HG03108 (cell line): ENCODE data around the gene BAIAP2.
"Not testable (repeated sequence)": the region's sequence is repeated elsewhere in the genome, so short reads cannot be mapped to it uniquely, and the experiment has no call there.

ENCODE experiments used
- ATAC-seq: cut with Tn5 transposase; IDR thresholded peaks from one replicate; pipeline ENCODE4 v1.9.1; 2021; ENCODE audit warnings: moderate library complexity; ENCODE audit not compliant: unreplicated experiment

Gene BAIAP2

DNA sequence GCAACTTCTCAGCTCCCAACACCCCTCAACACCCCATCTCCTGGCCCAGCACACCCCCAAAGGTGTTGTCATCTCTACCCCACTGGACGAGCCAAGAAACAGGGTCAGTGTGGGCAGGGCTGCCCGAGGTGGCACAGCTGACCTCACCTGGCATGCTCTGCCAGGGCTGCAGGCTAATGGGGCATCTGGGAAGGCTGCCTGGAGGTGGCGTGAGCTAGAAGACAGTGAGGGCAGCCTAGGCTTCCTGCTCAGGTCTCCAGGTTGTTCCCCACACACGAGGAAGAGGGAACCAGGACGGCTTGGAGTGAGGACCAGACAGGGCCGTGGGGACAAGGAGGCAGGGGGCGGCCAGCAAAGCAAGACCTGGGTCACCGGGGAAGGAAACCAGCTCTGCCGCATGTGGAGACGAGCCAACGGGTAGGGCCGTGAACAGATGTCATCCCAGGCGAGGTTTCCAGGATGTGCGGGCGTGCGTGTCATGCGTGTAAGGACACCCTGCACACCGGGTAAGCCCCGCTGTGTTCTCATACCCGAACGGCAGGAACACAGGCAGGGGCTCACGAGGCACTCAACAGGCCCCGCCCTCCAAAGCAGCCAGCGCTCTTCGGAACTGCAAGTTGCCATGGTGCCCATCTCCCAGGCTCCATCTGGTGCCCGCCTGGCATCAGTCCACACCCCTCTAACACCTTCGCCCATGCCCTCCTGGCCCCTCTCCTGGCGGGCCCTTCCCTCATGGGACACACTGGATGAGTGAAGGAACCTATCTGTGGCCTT, 100.7 kb downstream of the BAIAP2 start:
- no peak for ATAC-seq

DNA sequence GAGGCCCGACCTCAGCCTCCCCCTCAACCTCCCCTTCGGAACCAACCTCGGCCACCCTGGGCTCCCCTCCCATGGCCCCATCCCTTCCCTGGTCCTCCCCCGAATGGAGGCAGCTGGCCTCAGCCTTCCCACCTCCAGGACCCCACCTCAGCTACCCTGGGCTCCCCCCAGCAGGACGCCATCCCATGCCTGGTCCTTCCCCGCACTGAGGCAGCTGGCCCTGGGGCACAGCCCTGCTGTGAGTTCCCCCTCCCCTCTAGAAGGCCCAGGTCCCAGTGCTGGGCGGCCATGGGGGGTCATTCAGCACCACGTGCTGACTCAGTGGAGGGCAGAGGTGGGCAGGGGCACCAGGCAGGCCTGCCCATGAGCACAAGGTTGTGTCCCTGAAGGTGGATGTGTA, 101.4 kb downstream of the BAIAP2 start:
- no peak for ATAC-seq

DNA sequence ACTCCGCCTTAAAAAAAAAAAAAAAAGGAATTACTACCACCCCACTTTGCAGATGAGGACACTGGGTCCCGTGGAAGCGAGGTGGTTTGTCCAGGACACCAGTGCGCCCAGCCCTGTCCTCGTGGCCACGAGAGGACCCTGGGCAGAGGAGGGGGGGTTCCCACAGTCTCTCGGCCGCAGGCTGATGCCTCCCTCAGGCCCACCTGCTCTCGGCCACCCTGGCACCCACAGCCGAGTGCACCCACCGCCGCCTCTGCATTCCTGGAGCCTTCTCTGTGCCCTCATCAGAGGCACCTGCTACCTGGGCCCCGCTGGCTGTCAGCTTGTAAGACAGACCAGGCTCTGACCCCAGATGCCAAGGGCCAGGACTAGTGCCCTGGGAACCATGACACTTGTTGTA, 102.3 kb downstream of the BAIAP2 start:
- no peak for ATAC-seq

DNA sequence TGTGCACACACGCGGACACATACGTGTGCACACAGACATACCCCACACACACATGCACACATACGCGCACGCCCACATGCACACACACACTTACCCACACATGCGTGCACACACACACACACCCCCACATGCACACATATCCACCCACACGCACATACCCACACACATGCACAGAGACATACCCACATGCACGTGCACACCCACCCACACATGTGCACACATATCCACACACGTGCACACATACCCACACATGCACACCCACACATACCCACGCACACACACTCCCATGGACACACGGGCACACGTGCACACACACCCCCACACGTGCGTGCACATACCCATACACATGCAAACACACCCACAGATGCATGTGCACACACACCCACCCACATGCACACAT, 103.1 kb downstream of the BAIAP2 start:
- no peak for ATAC-seq

DNA sequence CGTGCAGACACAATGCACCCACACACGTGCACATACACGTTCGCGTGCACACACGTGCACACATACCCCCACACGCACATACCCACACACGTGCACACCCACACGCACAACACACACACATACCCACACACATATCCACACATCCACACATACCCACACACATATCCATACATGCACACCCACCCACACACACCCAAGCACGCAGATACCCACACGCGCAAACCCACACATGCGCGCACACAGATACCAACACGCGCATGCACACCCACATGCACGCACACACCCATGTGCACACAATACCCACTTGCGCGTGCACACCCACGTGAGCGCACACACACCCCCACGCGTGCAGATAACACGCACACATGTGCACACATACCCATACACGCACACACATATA, 103.5 kb downstream of the BAIAP2 start:
- ATAC-seq = no peak

DNA sequence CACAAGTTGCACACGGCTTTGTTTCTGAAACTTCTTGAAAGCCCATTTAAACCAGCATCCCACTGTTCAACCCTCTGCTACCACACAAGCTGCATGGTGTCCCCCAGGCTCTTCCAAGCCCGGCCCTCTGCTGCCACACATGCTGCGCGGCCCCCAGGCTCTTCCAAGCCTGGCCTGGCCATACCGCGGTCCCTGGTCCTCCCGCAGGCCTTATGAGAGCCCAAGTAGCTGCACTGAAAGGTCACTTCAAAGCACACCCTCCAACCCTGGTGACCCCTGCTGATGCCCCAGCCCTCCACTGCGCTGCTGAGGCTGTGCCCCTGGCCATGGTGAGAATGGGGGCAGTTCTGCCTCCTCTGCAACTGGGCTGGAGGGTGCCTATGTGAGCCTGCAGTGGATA, 104.5 kb downstream of the BAIAP2 start:
- ATAC-seq = no peak

DNA sequence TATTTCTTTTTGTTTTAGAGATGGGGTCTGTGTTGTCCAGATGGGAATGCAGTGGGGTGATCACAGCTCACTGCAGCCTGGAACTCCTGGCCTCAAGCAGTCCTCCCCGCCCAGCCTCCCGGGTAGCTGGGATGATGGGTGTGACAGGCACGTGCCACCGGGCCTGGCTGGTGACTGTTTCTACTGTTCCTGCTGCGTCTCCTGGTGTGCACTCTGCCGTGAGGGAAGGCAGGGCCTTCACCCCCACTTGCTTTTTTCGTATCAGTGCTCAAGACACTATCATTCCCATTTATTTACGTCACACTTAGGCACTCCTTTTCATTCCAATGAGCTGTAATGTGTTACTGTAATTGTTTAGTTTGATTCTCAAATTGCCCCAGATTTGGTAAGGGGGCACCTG, 105.1 kb downstream of the BAIAP2 start:
- ATAC-seq = no peak

DNA sequence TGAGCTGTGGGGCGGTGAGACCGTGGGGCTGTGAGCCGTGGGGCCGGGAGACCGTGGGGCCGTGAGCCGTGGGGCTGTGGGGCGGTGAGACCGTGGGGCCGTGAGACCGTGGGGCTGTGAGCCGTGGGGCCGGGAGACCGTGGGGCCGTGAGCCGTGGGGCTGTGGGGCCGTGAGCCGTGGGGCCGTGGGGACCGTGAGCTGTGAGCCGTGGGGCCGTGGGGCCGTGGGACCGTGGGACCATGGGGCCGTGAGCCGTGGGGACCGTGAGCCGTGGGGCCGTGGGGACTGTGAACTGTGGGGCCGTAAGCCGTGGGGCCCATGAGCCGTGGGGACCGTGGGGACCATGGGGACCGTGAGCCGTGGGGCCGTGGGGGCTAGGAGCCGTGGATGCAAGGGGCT, 105.7 kb downstream of the BAIAP2 start:
- ATAC-seq = no peak

DNA sequence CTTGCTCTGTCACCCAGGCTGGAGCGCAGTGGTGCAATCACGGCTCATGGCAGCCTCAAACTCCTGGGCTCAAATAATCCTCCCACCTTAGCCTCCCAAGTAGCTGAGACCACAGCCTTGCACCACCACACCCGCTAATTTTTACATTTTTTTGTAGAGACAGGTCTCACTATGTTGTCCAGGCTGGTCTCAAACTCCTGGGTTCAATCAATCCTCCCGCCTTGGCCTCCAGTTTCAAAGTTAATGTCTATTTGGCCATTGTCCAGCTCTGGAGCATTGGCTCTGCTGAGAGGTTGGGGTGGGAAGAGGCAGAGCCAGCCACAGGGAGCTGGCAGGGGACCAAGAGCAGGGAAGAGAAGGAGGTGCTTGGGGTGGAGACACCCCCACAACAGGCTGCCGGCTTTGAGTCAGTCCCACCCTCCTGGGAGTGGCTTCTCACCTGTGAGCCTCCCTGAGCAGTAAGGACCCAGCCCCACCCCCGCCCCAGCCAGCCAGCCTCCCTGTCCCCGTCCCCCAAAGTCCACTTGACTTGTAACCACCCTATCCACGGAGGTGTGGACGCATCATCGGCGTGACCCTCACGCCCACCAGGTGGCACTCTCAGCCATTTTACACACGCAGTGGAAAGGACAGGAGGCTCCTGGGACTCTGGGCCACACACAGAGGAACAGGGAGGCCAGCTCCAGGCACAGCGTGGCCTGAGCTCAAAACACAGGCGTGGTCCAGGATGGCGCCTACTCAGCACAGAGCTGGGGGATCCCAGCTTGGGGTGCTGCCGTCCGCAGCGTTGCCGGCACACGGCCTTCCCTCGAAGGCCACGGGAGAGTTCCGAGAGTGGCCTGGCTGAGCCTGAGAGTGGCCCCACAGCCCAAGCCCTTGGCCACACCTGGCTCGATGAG, 107.6 kb downstream of the BAIAP2 start:
- no peak for ATAC-seq

DNA sequence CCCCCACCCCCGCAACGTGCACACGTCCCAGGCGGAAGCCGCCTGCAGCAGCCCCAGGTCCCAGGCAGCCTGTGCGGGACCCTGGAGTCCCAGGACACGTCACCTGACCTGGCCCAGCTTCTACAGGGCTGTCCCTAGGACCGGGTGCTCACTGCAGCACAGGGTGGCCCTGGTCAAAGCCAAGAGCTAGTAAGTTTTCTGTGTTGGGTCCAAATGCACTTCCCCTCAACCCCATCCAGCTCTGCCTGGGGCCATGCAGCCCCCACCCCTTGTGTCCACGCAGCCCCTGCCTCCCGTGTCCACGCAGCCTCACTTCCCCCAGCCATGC, 108.2 kb downstream of the BAIAP2 start:
- no peak for ATAC-seq

DNA sequence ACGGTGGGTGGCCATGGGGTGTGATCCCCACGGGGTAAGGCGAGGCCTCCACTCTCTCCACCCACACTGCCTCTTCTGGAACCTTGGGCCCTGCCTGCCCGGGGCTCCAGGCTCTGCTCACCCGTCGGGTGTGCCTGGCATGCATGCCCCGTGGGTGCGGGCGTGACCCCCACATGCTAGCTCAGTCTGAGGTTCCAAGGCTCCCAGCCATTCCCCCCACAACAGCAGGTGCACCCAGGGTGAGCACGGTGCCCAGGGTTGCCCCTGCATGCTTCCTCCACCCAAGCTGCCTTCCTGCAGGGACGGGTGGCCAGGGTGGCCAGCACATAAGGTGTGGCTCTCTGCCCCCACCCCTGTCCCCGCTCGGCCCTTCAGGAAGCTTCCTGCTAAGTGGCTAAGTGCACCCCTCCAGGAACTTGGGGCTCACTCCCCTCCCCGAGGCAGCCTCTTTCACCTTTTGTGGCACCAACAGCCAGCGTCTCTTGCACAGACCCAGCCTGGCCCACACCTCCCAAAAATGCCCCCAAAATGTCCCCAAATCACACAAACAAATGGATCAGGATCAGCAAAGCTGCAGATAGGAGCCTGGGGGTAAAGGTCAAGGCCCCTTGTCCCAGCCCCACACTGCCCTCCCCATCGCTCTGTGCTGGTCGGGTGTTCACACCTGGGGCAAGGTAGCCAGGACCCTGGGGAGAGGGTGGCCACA, 108.9 kb downstream of the BAIAP2 start:
- ATAC-seq = no peak

DNA sequence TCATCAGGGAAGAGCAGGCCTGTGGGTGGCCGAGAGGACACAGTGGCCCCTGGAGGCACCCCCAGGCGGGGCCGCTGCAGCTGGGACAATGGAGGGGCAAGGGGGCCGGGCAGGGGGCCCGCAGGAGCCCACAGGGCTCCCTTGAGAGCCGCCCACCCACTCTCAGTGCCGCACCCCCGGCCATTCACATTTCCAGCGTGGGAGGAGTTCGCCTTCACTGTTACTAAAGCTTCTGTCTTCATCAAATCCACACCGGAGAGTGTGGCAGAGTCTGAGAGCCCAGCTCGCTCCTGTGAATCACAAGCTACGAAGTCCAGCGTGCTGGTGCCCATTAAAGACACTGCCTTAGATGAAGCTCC, 109.5 kb downstream of the BAIAP2 start:
- ATAC-seq = no peak

DNA sequence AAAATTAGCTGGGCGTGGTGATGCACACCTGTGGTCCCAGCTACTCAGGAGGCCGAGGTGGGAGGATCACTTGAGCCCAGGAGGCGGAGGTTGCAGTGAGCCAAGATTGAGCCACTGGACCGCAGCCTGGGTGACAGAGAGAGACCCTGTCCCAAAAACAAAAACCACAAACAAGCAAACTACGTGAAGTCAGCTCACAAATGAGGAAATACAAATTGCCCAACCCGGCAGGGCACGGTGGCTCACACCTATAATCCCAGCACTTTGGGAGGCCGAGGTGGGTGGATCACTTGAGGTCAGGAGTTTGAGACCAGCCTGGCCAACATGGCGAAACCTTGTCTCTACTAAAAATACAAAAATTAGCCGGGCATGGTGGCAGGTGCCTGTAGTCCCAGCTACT, 111.3 kb downstream of the BAIAP2 start:
- not testable (repeated sequence) for ATAC-seq

DNA sequence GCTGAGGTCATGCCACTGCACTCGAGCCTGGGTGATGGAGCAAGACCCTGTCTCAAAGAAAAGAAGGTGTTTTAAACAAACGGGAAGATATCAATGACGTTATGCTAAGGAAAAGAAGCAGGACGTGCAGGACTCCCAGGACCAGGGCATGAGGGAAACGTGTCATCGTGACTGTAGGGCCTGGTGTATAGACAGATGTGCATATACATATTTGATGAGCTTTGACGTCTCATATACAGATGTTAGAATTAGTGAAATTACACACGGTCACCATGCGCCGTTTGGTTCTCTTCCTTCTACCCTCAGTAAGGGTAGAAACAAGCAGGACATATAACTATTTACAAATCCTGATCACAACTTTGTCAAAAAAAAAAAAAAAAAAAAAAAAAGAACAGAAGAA, 112.8 kb downstream of the BAIAP2 start:
- no peak for ATAC-seq

DNA sequence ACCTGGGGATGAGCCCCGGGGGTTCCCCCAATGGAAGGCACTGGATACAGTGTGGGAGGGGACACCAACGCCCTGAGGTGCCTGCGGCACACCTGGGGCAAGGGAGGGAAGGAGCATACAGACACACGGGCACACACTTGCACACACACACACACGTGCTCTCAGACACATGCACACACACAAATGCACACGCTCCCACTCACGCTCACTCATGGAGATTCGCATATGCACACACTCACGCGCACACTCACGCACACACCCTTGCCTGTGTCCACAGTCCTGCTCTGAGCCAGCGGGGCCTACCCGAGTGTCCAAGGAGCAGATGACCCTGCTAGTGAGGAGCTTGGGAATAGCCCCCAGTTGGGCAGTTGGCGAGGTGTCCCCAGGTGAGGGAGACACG, 113.6 kb downstream of the BAIAP2 start:
- no peak for ATAC-seq

DNA sequence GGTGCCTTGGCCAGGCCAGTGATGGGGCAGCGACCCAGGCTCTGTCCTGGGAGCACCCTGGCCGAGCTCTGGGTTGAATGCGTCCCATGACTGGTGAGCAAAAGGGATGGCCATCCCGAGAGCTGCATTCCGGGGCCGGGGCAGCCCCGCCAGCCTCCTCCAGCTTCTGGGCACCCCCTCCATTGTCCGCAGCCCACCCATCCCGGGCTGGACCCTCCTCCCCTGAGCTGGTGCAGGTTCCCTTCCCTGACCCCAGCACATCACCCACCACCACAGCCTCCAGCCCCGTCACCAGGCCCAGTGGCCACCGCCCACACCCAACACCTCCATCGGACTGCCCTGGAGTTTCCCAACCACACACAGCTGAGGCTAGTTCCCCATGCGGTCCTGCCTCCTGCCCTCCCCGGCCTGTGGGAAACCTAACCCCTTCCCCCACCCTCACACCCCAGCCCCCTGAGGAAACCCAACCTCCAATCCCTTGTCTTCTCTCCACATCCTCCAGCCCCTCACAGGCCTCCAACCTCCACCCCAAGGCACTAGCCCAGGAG, 114.1 kb downstream of the BAIAP2 start:
- no peak for ATAC-seq

DNA sequence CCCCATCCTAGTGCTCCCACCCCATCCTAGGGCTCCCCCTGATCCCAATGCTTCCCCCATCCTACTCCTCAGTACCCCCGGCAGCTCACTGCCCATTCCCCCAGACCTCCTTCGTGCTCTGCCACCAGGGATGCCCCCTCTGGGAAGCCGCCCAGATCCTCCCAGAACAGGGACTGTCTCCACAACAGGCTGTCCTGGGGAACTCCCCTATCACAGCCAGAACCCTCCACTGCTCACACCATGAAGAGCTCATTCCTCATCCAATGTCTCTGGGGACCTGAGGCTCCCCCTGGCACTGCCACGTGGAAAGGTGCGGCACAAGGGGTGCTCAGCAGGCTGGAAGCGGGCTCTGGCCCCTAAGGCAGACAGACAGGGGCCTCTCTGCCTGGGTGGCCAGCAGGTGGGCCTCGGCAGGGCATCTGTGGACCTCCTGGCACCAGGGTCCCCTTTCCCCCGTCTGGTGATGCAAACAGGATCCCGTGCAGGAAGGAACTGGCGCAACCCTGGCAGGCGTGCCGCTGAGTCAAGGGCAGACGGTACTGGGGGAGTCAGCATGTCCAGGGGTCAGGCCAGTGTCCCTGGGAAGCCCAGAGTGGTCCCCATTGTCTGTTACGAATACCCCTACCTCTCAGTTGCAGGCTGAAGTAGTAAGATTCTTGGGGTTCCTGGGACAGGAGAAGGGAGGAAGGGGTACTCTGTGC, 115.6 kb downstream of the BAIAP2 start:
- ATAC-seq = no peak

DNA sequence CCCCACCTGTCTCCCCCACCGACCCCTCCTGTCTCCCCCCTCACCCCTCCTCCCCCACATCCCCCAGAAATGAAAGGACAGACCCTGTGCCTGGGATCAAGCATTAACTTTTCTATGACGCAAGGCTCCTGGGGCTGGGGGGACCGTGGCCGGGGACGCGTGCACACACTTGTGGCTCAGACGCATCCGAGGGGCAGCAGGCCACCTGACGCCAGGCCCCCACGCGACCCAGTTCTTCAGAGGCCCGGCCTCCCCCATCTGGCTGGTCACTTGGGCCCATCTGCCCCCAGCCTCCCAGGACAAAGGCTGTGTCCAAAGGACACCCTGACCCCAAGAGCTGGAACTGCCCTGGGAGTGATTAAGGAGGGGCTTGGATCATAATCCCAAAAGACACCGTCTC, 116.3 kb downstream of the BAIAP2 start:
- no peak for ATAC-seq

DNA sequence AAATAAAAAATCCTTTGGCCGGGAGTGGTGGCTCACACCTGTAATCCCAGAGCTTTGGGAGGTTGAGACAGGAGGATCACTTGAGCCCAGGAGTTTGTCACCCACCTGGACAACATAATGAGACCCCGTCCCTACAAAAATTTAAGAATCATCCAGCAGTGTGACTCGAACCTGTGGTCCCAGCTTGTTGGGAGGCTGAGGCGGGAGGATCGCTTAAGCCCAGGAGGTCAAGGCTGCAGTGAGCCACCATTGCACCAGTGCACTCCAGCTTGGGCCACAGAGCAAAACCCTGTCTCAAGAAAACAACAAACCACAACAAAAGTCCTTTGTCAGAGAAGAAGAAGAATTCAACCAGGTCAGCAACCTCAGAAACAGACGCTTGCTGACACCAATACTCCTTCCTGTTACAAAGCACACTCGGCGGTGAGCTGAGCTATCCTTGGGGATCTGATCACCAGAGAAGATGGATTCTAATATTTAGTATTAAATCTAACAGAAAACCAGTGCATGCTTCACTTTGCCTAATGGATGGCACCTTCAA, 117.4 kb downstream of the BAIAP2 start:
- no peak for ATAC-seq

DNA sequence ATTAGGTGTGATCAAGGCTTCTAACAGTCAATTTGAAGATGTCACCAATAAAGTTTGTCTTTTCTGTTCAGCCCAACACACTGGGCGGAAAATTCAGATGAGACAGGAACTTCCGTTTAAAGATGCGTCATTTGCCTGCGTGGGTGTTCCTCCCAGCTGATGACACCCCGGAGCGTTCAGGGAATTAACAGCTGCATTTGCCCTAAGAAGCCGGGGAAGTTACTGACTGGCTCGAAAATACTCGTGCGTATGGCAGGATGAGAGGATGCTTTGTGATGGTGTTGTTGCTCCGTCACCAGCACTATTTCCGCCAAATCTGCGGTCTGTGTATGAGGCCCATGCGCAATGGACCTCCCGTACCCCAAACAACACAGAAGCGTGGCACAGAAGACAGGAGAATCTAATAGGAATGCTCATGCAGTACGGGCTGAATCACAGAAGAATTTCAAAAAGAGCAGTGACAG, 118.4 kb downstream of the BAIAP2 start:
- no peak for ATAC-seq

DNA sequence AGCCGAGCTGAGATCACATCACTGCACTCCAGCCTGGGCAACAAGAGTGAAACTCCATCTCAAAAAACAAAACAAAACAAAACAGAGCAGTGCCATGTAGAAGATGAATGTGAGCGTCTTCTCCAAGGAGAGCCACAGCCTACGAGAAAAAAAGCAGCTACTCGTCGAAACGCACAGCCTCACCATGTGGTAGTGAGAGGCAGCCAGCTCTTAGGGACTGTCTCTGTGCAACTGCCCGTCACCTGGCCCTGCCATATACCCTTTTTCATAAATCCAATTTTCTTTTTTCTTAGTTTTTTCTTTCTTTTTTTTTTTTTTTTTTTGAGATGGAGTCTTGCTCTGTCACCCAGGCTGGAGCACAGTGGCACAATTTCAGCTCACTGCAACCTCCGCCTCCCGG, 119.1 kb downstream of the BAIAP2 start:
- not testable (repeated sequence) for ATAC-seq
